A673 (cell line): ENCODE data around the gene LRPPRC.

Experiments
- EZH2 ChIP-seq: fragments of 200-600 bp; sonication (generic); IDR thresholded peaks from 2 replicates; pipeline ENCODE4 v1.6.1; 2017; ENCODE audit warnings: borderline replicate concordance, low read depth, mild to moderate bottlenecking, mixed read lengths, antibody characterized with exemption, low read length; ENCODE audit not compliant: poor library complexity, severe bottlenecking
- TF ChIP-seq, protein P1 (sequence below): fragments of 300-800, 200-600 bp; sonication (generic); conservative IDR thresholded peaks from 2 replicates; pipeline ENCODE4 v1.5.1; 2017; ENCODE audit warnings: low read depth, mild to moderate bottlenecking, antibody characterized with exemption, low read length, moderate library complexity, mixed read lengths

- TF ChIP-seq, protein P1, sequence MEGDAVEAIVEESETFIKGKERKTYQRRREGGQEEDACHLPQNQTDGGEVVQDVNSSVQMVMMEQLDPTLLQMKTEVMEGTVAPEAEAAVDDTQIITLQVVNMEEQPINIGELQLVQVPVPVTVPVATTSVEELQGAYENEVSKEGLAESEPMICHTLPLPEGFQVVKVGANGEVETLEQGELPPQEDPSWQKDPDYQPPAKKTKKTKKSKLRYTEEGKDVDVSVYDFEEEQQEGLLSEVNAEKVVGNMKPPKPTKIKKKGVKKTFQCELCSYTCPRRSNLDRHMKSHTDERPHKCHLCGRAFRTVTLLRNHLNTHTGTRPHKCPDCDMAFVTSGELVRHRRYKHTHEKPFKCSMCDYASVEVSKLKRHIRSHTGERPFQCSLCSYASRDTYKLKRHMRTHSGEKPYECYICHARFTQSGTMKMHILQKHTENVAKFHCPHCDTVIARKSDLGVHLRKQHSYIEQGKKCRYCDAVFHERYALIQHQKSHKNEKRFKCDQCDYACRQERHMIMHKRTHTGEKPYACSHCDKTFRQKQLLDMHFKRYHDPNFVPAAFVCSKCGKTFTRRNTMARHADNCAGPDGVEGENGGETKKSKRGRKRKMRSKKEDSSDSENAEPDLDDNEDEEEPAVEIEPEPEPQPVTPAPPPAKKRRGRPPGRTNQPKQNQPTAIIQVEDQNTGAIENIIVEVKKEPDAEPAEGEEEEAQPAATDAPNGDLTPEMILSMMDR, result no peak
- TF ChIP-seq EZH2, result no peak
Measured at GRCh38 chr2:43855292-43855691, 140.5 kb downstream of the LRPPRC start.
